Heart left ventricle (tissue), 16 donors: Measurements from ENCODE around the gene KCNK6. TPM values are rescaled to one million over a fixed set of nuclear protein-coding genes. Genes with fewer than 3 reads are reported as not detected.

ENCODE experiments used
- ATAC-seq, 4 donors: fragments of 200-7000 bp; cut with Tn5 transposase; one replicate each; pipeline ENCODE4 v1.9.1; 2020 to 2022; ENCODE audit warnings: moderate library complexity in 4 of 4, mild to moderate bottlenecking in 3 of 4, moderate number of reproducible peaks in 1 of 4
- DNase-seq, 5 donors: peaks; one replicate each; pipeline ENCODE4 v3.0.0-alpha.2; 2020
- H3K27ac ChIP-seq, 12 donors: fragments of 200-600 bp; sonication (generic) in 4 of 12; one replicate each; pipeline versions ENCODE4 v1.5.0 to v1.8.0; 2016 to 2022; ENCODE audit warnings: mild to moderate bottlenecking in 2 of 12
- H3K27me3 ChIP-seq, 9 donors: fragments of 200-600 bp; sonication (generic) in 2 of 9; one replicate each; pipeline versions ENCODE4 v1.5.1 to v1.8.0; 2016 to 2022; ENCODE audit warnings: mild to moderate bottlenecking in 3 of 9
- H3K36me3 ChIP-seq, 9 donors: fragments of 200-600 bp; sonication (generic) in 2 of 9; one replicate each; pipeline versions ENCODE4 v1.5.0 to v1.8.0; 2018 to 2022; ENCODE audit warnings: mild to moderate bottlenecking in 2 of 9
- H3K4me1 ChIP-seq, 12 donors: fragments of 200-600 bp; sonication (generic) in 4 of 12; one replicate each; pipeline versions ENCODE4 v1.5.0 to v1.8.0; 2016 to 2022; ENCODE audit warnings: mild to moderate bottlenecking in 3 of 12
- H3K4me3 ChIP-seq, 12 donors: fragments of 200-600 bp; sonication (generic) in 4 of 12; one replicate each; pipeline versions ENCODE4 v1.5.0 to v1.8.0; 2017 to 2022; ENCODE audit warnings: mild to moderate bottlenecking in 9 of 12, moderate library complexity in 4 of 12
- H3K9me3 ChIP-seq, 12 donors: fragments of 200-600 bp; sonication (generic) in 4 of 12; one replicate each; pipeline versions ENCODE4 v1.5.0 to v1.8.0; 2016 to 2022; ENCODE audit warnings: mild to moderate bottlenecking in 1 of 12
- CTCF ChIP-seq, 12 donors: fragments of 200-600 bp; sonication (generic) in 4 of 12; IDR thresholded peaks; one replicate each; pipeline versions ENCODE4 v1.5.0 to v1.8.0; 2018 to 2022; ENCODE audit warnings: antibody characterized with exemption in 12 of 12, mild to moderate bottlenecking in 5 of 12
- POLR2A ChIP-seq, 2 donors: fragments of 450-650 bp; IDR thresholded peaks; one replicate each; pipeline ENCODE4 v1.6.1; 2017; ENCODE audit warnings: antibody characterized with exemption in 2 of 2, mild to moderate bottlenecking in 2 of 2, moderate library complexity in 2 of 2
- whole genome bisulfite sequencing, 4 donors: extraction: QIAGEN DNeasy Blood & Tissue Kit in 2 of 4; methylation state at CpG; one replicate each; pipeline versions ENCODE4 v1.1.5 to v1.1.7; 2013 to 2018; 5-methylcytosine and 5-hydroxymethylcytosine counted together
- intact Hi-C, 10 donors: fragments of 100-400 bp; cut with DNase I; formaldehyde crosslinking; loops; one replicate each; pipeline versions ENCODE4 v1.11.1 to v1.14.2; 2022
- polyA plus RNA-seq, 2 donors: library from polyadenylated mRNA; stranded (reverse); fragments of 200-250 nt; gene quantifications; one replicate each; pipeline ENCODE4 v1.2.3, GENCODE V29; 2013
- total RNA-seq, 9 donors: library from RNA; depleted of rRNA in 2 of 9; stranded (reverse); fragments of >200 nt in 2 of 9; fragmentation: NEBNext Ultra II Directional in 3 of 9; extraction: Animal tissue kit (Norgen Biotek cat#: 25700) in 3 of 9; gene quantifications; one replicate each; pipeline versions ENCODE4 v1.1.0 to v1.2.4, GENCODE V29; 2016 to 2023
- donor health status: ischemic (EF 13 %, LVEDD 7.1; RV severe dilation, severe dysfunction).
- donor health status: healthy with polysubstance abuse.
- donor health status: DM: no; HTN: yes; CAD: no.
- donor health status: DM: no; HTN: no; CAD: no.
- donor health status: ischemic (EF 25% LVEDD 6.9; RV normal size, moderate dysfunction).
- donor health status: ischemic (EF 25% LVEDD 5.7; RV mildly dilated, moderate dysfunction).
- donor health status: healthy.
- donor health status: DM: yes; HTN: yes; CAD: no.
- donor health status: ischemic (EF 35%, LVEDD 5.7; RV mildly dilated, moderate dysfunction).
- donor health status: nonischemic (EF 11% LVEDD 7.7; RV severe dilation, severe dysfunction).
- donor health status: DM: yes; HTN: yes; CAD: no.
- donor health status: PGD.
- donor health status: ischemic (EF 29% LVEDD 5.4; RV normal size, mild dysfunction).
- donor health status: nonischemic (EF 23%, LVEDD 6.1; RV moderate dilation, normal function).

The KCNK6 gene
- total and polyA plus RNA-seq, 11 donors: 3.1 to 23.6 (median 6.7) TPM

- Histone ChIP-seq H3K27ac (peak overlapping the region in 11 of 12 donors; percentile 11 to 94 (median 83)), H3K4me1 (peaks cover 0 to 78% (median 45%) of the 10 kb centered on the region in 12 donors), H3K36me3 (no peaks in the 10 kb centered on the region), H3K4me3 (peak overlapping the region in 7 of 12 donors; percentile 17 to 80 (median 67)), H3K27me3 (no peaks in the 10 kb centered on the region), H3K9me3 (no peaks in the 10 kb centered on the region)
- 44 to 66% (median 59%) methylated on average over 11 of the region's 11 CpGs for WGBS, 4 donors
- no peak for TF ChIP-seq CTCF (IDR thresholded peaks at IDR 0.05)
- TF ChIP-seq POLR2A (IDR thresholded peaks at IDR 0.05): no peak
- intact Hi-C loops: loop anchor here in 5 of 10 donors (2.0 to 5.0 kb wide), 5 partner anchors 35 to 70 kb away; partner anchors contain the start of genes PPP1R14A (in 1 of the 5) and PSMD8 (in 1 of the 5)
- DNase-seq (no peak), ATAC-seq (no peak)
Observed at GRCh38 chr19:38317104-38317612, 2.5 kb upstream of the KCNK6 start.

GRCh38 chr19:38318660-38319059 lies 985 bp upstream of the KCNK6 start:
- Histone ChIP-seq H3K36me3 (peaks cover 0 to 6% (median 0%) of the 10 kb centered on the region in 9 donors), H3K9me3 (no peaks in the 10 kb centered on the region), H3K27ac (peak overlapping the region in 11 of 12 donors; percentile 7 to 94 (median 83)), H3K4me1 (peaks cover 0 to 88% (median 46%) of the 10 kb centered on the region in 12 donors), H3K4me3 (peak overlapping the region in 3 of 12 donors; percentile 80 to 84 (median 81)), H3K27me3 (no peaks in the 10 kb centered on the region)
- DNase-seq: peak in 4 of 5 donors; percentile 60 to 72 (median 68)
- ATAC-seq: peak in 1 of 4 donors; percentile 12
- no peak for TF ChIP-seq CTCF (IDR thresholded peaks at IDR 0.05)
- TF ChIP-seq POLR2A (IDR thresholded peaks at IDR 0.05): no peak
- WGBS, 4 donors: 18 to 39% (median 31%) methylated on average over 6 of the region's 6 CpGs
- intact Hi-C loops: loop anchor here in 5 of 10 donors (2.0 to 5.0 kb wide), 5 partner anchors 36 to 71 kb away; partner anchors contain the start of gene PPP1R14A (in 1 of the 5)

- TF ChIP-seq CTCF (IDR thresholded peaks at IDR 0.05) (no peak), POLR2A (IDR thresholded peaks at IDR 0.05) (no peak)
- Histone ChIP-seq H3K36me3 (peaks cover 0 to 28% (median 12%) of the 10 kb centered on the region in 9 donors), H3K4me3 (peak overlapping the region in 9 of 12 donors; percentile 63 to 84 (median 79)), H3K27me3 (no peaks in the 10 kb centered on the region), H3K9me3 (no peaks in the 10 kb centered on the region), H3K27ac (peak overlapping the region in 11 of 12 donors; percentile 58 to 94 (median 83)), H3K4me1 (peaks cover 0 to 75% (median 41%) of the 10 kb centered on the region in 12 donors)
- intact Hi-C loops: loop anchor here in 6 of 10 donors (1.0 to 10.0 kb wide), 6 partner anchors 43 to 414 kb away; partner anchors contain the start of genes PPP1R14A (in 1 of the 6), SIPA1L3 (in 1 of the 6) and WDR87 (in 1 of the 6)
- no peak for DNase-seq
- no peak for ATAC-seq
- WGBS, 4 donors: 86 to 100% (median 90%) methylated on average over 2 to 3 of the region's 3 CpGs
Observed at GRCh38 chr19:38320969-38321339, 1.3 kb downstream of the KCNK6 start.

- H3K27ac ChIP-seq: peak overlapping the region in 11 of 12 donors; percentile 58 to 94 (median 83)
Observed at GRCh38 chr19:38321646-38322196, 2.1 kb downstream of the KCNK6 start.

More at GRCh38 chr19:38321646-38322196, 2.1 kb downstream of the KCNK6 start:
- H3K9me3 ChIP-seq: no peaks in the 10 kb centered on the region
- peaks cover 0 to 35% (median 19%) of the 10 kb centered on the region in 9 donors for H3K36me3 ChIP-seq
- TF ChIP-seq CTCF (IDR thresholded peaks at IDR 0.05) (peak in 1 of 12 donors; percentile 5), POLR2A (IDR thresholded peaks at IDR 0.05) (peak in 1 of 2 donors; percentile 17)
- H3K4me3 ChIP-seq: peak overlapping the region in 4 of 12 donors; percentile 10 to 80 (median 46)
- ATAC-seq (peak; percentile 84 to 91 (median 88)), DNase-seq (peak; percentile 78 to 91 (median 84))
- no peaks in the 10 kb centered on the region for H3K27me3 ChIP-seq
- intact Hi-C loops: loop anchor here in 6 of 10 donors (1.0 to 10.0 kb wide), 6 partner anchors 43 to 414 kb away; partner anchors contain the start of genes PPP1R14A (in 1 of the 6), SIPA1L3 (in 1 of the 6) and WDR87 (in 1 of the 6)
- WGBS, 4 donors: 30 to 42% (median 36%) methylated on average over 10 to 11 of the region's 11 CpGs
- H3K4me1 ChIP-seq: peaks cover 0 to 68% (median 35%) of the 10 kb centered on the region in 12 donors
